Hepatocyte (in vitro differentiated cells): ENCODE measurements around the gene CRYBG2. TPM values are rescaled to one million over a fixed set of nuclear protein-coding genes. Genes with fewer than 3 reads are reported as not detected.
"Not testable (repeated sequence)": the region's sequence is repeated elsewhere in the genome, so short reads cannot be mapped to it uniquely, and the experiment has no call there.

Experiments
- DNase-seq: peaks from one replicate; pipeline ENCODE4 v3.0.0-alpha.2; 2016; ENCODE audit warnings: low spot score
- H2AFZ ChIP-seq: fragments of 200-600 bp; sonication (generic); 2 replicates; pipeline ENCODE4 v1.6.0; 2016; ENCODE audit warnings: antibody characterized with exemption, mild to moderate bottlenecking
- H3K27ac ChIP-seq: fragments of 200-600 bp; sonication (generic); 2 replicates; pipeline ENCODE4 v1.5.1; 2016; ENCODE audit warnings: mild to moderate bottlenecking
- H3K27me3 ChIP-seq: fragments of 200-600 bp; sonication (generic); 2 replicates; pipeline ENCODE4 v1.6.1; 2016
- H3K36me3 ChIP-seq: fragments of 200-600 bp; sonication (generic); replicated peaks from 2 replicates; pipeline ENCODE4 v1.5.1; 2016; ENCODE audit warnings: low read depth; ENCODE audit not compliant: insufficient read depth
- H3K4me1 ChIP-seq: fragments of 200-600 bp; sonication (generic); 2 replicates; pipeline ENCODE4 v1.5.1; 2016; ENCODE audit warnings: mild to moderate bottlenecking, moderate library complexity; ENCODE audit not compliant: insufficient read depth
- H3K4me2 ChIP-seq: fragments of 200-600 bp; sonication (generic); 2 replicates; pipeline ENCODE4 v1.6.0; 2016
- H3K4me3 ChIP-seq: fragments of 200-600 bp; sonication (generic); 2 replicates; pipeline ENCODE4 v1.5.1; 2016; ENCODE audit warnings: mild to moderate bottlenecking
- H3K79me2 ChIP-seq: fragments of 200-600 bp; sonication (generic); 2 replicates; pipeline ENCODE4 v1.6.0; 2017; ENCODE audit warnings: mild to moderate bottlenecking
- H3K9me2 ChIP-seq: fragments of 200-600 bp; sonication (generic); replicated peaks from 2 replicates; pipeline ENCODE4 v1.6.0; 2017; ENCODE audit warnings: mild to moderate bottlenecking; ENCODE audit not compliant: insufficient read depth
- H3K9me3 ChIP-seq: fragments of 200-600 bp; sonication (generic); 2 replicates; pipeline ENCODE4 v1.5.1; 2016; ENCODE audit warnings: low read depth, mild to moderate bottlenecking
- H4K20me1 ChIP-seq: fragments of 200-600 bp; sonication (generic); 2 replicates; pipeline ENCODE4 v1.6.0; 2016; ENCODE audit warnings: mild to moderate bottlenecking; ENCODE audit not compliant: insufficient read depth, poor library complexity, severe bottlenecking
- EZH2 ChIP-seq: fragments of 200-600 bp; sonication (generic); IDR thresholded peaks from 2 replicates; pipeline ENCODE4 v1.6.1; 2016; ENCODE audit warnings: antibody characterized with exemption, mild to moderate bottlenecking, borderline replicate concordance
- EZH2phosphoT487 ChIP-seq: fragments of 200-600 bp; sonication (generic); IDR thresholded peaks from one replicate; pipeline ENCODE4 v1.6.1; 2018; ENCODE audit warnings: antibody characterized with exemption, mild to moderate bottlenecking, low read depth, moderate library complexity; ENCODE audit not compliant: unreplicated experiment, severe bottlenecking
- WGBS: methylation state at CpG from one replicate; pipeline ENCODE4 v1.1.6; 2016; ENCODE audit warnings: low lambda C conversion rate; ENCODE audit errors: missing lambda C conversion rate; 5-methylcytosine and 5-hydroxymethylcytosine counted together
- polyA plus RNA-seq: library from polyadenylated mRNA; unstranded; fragments of >200 nt; fragmentation: Nextera tagmentation; extraction: Ambion mirVana; gene quantifications from 2 replicates; pipeline ENCODE4 v1.2.1, GENCODE V29; 2016
- total RNA-seq: library from RNA; depleted of rRNA; stranded (reverse); fragments of >200 nt; gene quantifications from 2 replicates; pipeline ENCODE4 v1.2.3, GENCODE V29; 2014
- TF ChIP-seq, protein P1 (sequence below): fragments of 200-600 bp; sonication (generic); IDR thresholded peaks from 2 replicates; pipeline ENCODE4 v1.5.1; 2016; ENCODE audit warnings: antibody characterized with exemption, mild to moderate bottlenecking; ENCODE audit not compliant: poor library complexity

The CRYBG2 gene
- total and polyA plus RNA-seq, 2 experiments from 2014 or later: 15.6 to 20.1 TPM

DNA sequence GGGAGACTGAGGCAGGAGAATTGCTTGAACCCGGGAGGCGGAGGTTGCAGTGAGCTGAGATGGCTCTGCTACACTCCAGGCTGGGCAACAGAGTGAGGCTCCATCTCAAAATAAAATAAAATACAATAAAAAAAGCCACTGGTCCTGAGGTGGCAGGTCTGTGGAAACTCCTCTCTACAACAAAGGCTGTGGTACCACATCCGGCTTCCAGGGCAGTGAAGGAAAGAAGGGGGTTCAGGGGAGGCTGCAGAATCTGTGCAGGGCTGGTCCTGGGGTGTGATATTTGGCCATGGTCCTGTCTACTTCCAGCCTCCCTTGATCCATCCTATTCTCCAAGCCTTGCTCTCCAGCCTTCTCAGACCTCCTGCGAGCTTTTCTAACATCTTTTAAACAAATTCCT, 19.4 kb upstream of the CRYBG2 start:
- Histone ChIP-seq H3K9me3 (no peaks in the 10 kb centered on the region), H3K4me3 (no peak overlapping the region), H3K4me2 (no peak overlapping the region), H3K4me1 (no peaks in the 10 kb centered on the region), H3K9me2 (no peaks in the 10 kb centered on the region), H2AFZ (no peak overlapping the region), H3K79me2 (no peaks in the 10 kb centered on the region), H3K27me3 (no peaks in the 10 kb centered on the region), H4K20me1 (no peaks in the 10 kb centered on the region), H3K36me3 (no peaks in the 10 kb centered on the region), H3K27ac (no peak overlapping the region)
- no peak for DNase-seq
- TF ChIP-seq EZH2: no peak
- TF ChIP-seq EZH2phosphoT487: no peak
- TF ChIP-seq, protein P1, sequence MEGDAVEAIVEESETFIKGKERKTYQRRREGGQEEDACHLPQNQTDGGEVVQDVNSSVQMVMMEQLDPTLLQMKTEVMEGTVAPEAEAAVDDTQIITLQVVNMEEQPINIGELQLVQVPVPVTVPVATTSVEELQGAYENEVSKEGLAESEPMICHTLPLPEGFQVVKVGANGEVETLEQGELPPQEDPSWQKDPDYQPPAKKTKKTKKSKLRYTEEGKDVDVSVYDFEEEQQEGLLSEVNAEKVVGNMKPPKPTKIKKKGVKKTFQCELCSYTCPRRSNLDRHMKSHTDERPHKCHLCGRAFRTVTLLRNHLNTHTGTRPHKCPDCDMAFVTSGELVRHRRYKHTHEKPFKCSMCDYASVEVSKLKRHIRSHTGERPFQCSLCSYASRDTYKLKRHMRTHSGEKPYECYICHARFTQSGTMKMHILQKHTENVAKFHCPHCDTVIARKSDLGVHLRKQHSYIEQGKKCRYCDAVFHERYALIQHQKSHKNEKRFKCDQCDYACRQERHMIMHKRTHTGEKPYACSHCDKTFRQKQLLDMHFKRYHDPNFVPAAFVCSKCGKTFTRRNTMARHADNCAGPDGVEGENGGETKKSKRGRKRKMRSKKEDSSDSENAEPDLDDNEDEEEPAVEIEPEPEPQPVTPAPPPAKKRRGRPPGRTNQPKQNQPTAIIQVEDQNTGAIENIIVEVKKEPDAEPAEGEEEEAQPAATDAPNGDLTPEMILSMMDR: no peak
- WGBS: 91% methylated on average over 4 of the region's 4 CpGs

DNA sequence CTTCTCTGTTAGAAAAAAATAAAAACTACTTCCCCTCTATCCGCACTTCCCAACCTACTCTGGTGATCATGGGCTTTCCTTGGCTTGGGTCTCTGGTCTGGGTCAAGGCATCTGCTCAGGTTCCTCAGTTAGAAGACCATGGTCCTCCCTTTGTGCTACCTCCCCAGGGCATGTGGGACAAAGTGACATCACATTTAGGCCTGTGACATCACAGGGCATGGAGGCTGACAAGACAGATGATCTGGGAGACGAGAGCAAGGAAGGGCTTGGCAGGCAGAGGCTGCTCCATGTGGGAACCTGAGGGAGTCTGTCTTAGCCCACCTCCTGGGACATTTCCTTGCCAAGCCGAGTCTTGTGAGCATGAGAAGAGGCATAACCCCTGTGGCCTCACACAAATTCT, 18.7 kb upstream of the CRYBG2 start, which contains the start of gene ZNF683:
Gene ZNF683 (minus strand): TSS at position 140 of the 400 bp plus-strand sequence. CDS start 4,179 bp downstream, outside the sequence.
- not testable (repeated sequence) for H3K27me3 ChIP-seq, H2AFZ ChIP-seq, H3K27ac ChIP-seq, DNase-seq, H3K9me2 ChIP-seq, H3K4me2 ChIP-seq, H3K79me2 ChIP-seq, H3K4me1 ChIP-seq, H3K9me3 ChIP-seq, H3K4me3 ChIP-seq, H4K20me1 ChIP-seq, H3K36me3 ChIP-seq
- WGBS: 84% methylated on average over 3 of the region's 3 CpGs

DNA sequence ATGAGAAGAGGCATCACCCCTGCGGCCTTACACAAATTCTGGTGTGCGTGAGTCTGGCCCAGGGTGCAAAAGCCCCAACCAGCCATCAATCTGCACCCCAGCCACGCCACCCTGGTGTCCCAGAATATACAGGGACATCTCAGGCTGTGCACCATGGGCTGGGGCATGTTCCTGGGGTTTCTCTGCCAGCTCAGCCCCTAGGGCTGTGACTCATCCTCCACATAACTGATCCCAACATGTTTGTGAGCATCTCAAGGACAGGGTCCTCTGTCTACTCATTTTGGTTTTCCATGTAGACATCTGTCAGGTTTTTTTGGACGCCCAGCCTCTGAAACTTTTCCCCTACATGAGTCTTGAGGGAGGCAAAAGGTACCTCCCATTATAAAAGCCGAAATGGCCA, 18.1 kb upstream of the CRYBG2 start:
- H2AFZ ChIP-seq: no peak overlapping the region
- H3K9me2 ChIP-seq: no peaks in the 10 kb centered on the region
- TF ChIP-seq EZH2phosphoT487: no peak
- no peak for TF ChIP-seq EZH2
- TF ChIP-seq, protein P1: no peak
- H3K27me3 ChIP-seq: no peaks in the 10 kb centered on the region
- no peaks in the 10 kb centered on the region for H3K9me3 ChIP-seq
- no peak overlapping the region for H3K27ac ChIP-seq
- no peak overlapping the region for H3K4me3 ChIP-seq
- no peaks in the 10 kb centered on the region for H4K20me1 ChIP-seq
- H3K4me1 ChIP-seq: no peaks in the 10 kb centered on the region
- no peak for DNase-seq
- no peaks in the 10 kb centered on the region for H3K36me3 ChIP-seq
- H3K79me2 ChIP-seq: no peaks in the 10 kb centered on the region
- no peak overlapping the region for H3K4me2 ChIP-seq
- 86% methylated on average over 5 of the region's 5 CpGs for WGBS

DNA sequence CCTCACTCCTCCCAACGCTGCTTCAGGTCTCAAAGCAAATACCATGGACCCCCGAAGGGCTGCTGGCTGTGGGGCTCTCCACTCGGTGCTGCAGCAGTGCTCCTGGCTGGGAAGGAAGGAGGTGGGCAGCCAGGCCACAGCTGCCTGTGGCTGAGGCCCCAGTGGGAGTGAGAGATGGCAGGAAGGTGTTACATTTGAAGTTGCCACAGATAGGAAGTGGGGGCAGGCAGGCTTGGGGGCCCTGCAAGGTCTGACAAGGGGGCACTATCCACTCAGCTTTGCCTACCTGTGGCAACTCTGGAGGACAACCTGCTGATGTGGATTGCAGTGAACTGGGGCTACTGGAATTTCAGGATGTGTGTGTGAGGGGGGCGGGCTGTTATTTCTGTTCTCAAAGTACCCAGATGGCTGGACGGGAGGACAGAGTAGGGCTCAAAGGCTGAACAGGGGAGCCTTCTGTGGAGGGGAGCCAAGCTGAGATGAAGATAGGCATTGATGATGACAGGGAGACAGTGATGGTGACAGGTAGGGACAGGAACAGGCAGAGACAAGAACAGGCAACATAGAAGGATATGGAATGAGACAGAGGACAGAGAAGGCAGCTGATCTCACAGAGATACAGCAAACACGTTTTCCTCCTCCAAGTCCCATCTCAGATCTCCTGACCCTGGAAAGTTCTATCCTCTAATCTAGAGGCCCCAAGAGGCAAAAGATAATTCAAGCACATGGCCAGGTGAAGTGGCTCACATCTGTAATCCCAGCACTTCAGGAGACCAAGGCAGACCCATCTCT, 16.9 kb upstream of the CRYBG2 start:
- 81% methylated on average over 6 of the region's 6 CpGs for WGBS

More for the DNA sequence above, 16.9 kb upstream of the CRYBG2 start:
- no peak for DNase-seq
- Histone ChIP-seq H3K79me2 (no peaks in the 10 kb centered on the region), H3K4me2 (no peak overlapping the region), H3K27me3 (no peaks in the 10 kb centered on the region), H3K9me2 (no peaks in the 10 kb centered on the region), H3K4me1 (no peaks in the 10 kb centered on the region), H2AFZ (no peak overlapping the region), H3K4me3 (no peak overlapping the region), H3K27ac (no peak overlapping the region), H4K20me1 (no peaks in the 10 kb centered on the region), H3K36me3 (no peaks in the 10 kb centered on the region), H3K9me3 (no peaks in the 10 kb centered on the region)
- TF ChIP-seq, protein P1: no peak
- TF ChIP-seq EZH2 (no peak), EZH2phosphoT487 (no peak)
